NCI-H146 treated with DMSO at 0.1 percent for 48 hours (cell line): ENCODE data around the gene CCDC190.
"Not testable (repeated sequence)": the region's sequence is repeated elsewhere in the genome, so short reads cannot be mapped to it uniquely, and the experiment has no call there.

ENCODE experiments used
- DNase-seq: peaks from one replicate; lab custom pipeline; 2025; ENCODE audit not compliant: unreplicated experiment; lab: John Stamatoyannopoulos, UW

The CCDC190 gene

DNA sequence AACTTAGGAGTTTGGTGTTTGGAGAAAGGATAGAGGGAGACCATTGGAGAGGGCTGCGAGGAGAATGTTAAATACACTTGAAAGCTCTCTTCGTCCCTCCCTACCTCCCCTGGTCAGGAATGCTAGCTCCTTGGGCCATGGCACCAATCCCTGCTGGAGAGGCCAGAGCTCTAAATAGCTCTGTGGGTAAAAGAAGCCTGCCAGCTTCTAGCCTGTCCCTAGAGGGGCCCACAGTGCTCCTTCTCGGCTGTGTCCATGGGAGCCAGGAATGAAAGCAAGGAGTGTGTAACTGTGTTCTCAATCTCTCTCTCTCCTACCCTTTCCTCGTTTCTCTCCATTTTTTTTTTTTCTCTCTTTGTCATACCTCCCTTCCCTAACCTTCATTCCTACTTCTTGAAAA is at the start of gene CCDC190:
CCDC190 (minus strand) TSS at position 75 of the 400 bp plus-strand sequence. CDS start 1,529 bp downstream, outside the sequence.
- no peak for DNase-seq

DNA sequence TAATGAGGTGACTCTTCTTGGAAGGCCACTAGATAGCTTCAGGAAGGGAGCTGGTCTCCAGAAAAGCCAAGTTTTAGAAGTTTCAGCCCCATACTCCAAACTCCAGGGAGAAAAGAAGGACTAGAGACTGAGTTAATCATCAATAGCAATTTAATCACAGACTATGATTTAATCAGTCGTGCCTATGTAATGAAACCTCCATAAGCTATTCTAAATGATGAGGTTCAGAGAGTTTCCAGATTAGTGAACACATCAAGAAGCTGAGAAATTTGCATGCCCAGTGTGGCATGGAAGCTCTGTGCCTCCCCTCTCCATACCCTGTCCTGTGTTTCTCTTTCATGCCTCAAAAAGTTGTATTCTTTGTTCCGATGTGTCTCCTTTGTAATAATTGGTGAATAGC is 49.2 kb upstream of the CCDC190 start:
- DNase-seq, result no peak

- DNase-seq, result no peak
Measured at GRCh38 chr1:162908780-162909179, 47.8 kb upstream of the CCDC190 start.

DNA sequence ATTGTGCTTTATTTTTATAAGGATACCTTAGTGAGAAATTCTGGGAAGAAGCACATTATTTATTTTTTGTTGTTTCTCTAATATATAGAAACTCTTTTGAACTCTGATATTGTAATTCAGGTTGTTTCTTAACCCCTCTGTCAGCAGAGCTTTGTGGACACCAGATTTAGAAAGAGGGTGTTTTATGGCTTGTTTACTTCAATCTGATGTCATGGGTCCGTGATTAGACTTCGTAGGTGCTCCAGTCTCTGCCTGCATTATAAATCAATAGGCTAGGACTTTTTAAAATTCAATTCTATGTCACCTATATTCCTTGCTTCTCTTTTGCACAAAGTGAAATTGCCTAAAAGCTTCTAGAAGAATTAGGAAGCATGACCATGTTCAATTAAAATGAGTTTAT is 47.3 kb upstream of the CCDC190 start:
- no peak for DNase-seq

DNA sequence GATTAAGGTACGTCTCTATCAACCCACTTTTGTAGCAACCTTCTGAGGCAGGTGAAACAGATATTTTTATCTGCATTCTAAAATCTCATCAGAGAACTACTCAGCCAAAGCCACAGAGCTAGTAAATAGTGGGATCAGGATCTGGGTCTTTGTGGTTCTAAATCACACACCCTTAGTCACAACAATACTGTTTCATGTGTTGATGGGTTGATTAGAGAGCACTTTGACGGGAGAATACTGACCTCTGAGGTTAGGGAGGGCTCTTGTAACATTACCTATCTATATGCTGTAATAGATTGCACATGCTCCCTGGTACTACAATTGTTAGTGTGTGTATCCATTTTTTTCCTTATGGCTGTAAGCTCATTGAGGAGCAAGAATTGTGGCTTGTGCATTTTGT is 45.5 kb upstream of the CCDC190 start:
- no peak for DNase-seq

DNA sequence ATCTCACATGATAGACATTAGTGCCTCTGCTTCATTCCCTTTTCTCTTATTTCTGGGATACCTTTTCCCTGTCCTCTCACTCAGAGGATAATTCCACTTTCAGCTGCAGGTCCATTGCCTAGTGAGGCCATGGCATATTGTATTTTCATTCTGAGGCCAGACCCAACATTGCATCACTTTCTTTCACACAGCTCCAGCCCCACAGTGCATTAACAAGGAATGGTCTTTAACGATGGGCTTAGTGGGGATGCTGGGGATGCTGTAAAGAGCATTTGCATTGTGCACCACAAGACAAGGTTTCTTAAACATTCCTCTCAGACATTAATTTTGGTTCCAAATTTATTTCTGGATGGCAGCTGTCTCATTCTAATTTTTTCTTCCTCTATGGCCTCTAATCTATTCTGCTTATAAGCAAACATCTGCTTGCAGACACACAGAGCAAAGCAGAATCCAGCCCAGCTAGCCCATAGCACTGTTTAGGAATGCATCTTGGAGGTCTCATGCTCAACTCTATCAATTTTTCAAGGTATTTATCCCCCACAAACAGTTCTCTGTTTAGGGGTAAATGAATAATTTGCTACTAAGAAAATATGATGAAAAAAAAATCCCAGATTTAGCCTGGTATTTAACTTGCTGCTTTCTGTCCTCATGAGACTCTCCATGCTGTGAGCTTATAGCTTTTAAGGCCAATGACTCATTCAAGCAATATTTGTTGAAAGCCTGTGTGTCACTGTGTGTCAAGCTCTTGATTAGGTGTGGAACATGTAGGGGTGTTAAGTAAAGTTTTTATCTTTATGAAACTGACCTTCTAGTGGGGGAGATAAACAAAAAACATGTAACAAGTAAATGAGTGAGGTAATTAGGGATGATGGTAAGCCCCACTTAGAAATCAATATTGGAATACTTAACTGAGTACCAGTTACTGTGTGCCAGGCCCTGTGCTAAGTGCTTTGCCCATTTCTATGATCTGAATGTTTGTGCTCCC is 44.5 kb upstream of the CCDC190 start:
- DNase-seq, result peak; percentile 36

- no peak for DNase-seq
Measured at GRCh38 chr1:162904579-162904978, 43.6 kb upstream of the CCDC190 start.

- no peak for DNase-seq
Measured at GRCh38 chr1:162904023-162904422, 43.0 kb upstream of the CCDC190 start.

DNA sequence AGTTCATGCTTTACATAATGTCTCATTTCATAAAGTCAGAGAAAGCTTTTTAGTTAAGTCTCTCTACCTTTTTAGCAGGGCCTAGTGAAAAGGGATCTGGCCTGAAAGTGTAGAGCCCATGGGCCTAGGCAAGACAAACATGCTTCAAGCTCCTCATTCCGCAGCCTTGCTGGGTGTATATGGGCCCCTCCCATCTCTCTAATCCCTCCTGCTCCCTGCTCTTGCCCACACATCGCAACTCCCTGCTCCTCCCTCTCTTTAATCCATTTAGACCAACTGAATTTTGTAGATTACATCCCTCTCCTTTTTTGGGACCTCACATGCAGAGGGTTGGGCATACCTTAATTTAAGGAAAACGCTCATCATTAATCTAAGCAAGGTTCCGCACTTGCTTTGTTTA is 42.3 kb upstream of the CCDC190 start:
- no peak for DNase-seq

GRCh38 chr1:162902416-162902815 is 41.4 kb upstream of the CCDC190 start:
- no peak for DNase-seq

GRCh38 chr1:162901243-162901642 is 40.3 kb upstream of the CCDC190 start:
- DNase-seq, result no peak

DNA sequence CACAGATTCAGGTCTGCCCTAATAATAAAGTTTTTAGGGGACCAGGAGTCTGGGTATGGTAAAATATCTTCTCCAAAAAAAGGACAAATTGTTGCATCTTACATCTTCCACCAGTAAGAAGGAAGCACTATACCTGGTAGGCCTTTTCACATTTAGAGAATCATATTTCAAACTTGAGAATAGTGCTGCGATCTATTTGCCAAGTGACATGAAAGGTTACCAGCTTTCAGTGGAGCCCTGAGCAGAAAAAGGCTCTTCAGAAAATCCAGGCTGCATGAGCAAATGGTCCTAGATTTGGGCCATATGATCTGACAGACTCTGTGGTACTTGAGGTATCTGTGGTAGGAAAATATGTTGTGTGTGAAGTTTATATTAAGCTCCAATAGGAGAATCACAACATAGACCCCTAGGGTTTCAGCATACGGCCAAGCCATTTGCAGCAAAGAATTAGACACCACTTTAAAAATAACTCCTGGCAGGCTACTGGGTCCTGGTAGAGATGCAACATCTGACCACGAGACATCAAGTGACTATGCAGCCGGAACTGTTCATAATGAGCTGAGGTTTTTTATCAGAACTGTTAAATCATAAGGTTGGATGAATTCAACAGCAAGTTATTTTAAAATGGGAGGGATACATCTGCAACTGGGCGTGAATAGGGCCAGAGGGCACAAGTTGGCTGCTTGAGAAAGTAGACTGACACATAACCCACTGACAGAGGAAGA is 38.6 kb upstream of the CCDC190 start:
- DNase-seq, result no peak

DNA sequence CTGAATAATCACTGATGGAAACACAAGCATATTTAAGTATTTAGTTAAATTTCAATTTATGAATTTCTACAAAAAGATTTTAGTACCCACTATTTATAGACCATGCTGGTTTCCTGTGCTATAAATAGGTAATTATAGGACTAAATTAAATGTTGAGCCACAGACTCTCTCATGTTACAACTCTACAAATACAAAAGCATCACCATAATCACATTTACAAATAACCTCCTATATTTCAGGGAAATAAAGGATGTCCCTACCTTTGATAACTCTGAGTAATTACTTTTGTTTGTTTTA is 32.6 kb upstream of the CCDC190 start:
- DNase-seq, result no peak

DNA sequence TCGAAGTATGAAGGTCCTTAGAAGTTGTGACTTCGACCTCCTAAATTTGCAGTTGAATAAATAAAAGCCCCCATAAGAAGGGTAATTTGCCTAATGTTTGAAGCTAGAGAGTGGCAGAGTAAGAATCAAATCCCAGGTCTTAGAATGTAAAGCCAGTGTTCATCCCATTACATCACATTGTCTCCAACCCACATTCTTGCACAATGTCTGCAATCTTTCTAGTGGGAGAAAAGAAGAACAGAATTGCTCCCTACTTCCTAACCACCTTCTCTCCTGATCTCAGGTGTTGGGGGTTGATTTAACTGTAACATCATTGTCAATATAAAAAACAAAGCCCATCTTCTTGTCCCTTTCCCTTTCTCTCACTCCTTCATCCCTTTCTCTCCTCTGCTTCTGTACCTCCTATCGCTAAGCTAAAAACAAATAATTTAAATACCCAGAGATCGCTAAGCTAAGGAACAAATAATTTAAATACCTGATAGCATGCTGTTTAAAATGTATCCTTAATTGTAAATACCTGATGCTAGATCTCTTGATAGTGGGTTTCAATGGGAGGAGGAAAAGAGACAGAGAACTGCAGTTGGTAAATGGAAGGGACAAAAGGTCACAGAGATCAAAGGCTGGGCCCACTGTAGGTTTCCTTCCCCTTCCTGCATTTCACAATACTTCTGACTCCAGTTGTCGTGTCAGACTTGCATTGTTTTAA is 32.1 kb upstream of the CCDC190 start:
- DNase-seq, result no peak

DNA sequence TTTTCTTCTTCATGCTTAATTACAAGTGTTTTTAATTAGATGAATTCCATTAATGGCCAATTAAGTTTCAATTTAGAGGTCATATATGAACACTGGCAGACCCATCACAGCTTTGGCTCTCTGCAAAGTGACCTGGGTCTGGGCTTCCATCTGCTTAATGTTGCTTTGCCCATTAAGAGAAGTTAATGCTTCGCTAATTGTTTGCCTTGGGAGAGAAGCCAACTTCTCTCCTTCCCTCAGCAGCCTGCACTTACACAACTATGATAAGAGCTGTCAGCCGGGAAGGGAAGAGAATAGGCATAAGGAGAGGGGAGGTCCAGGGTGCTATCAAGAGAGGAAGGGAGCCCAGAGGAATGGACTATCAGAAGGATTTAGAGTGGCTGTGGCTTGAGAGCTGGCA is 29.0 kb upstream of the CCDC190 start:
- no peak for DNase-seq

GRCh38 chr1:162886705-162887104 is 25.7 kb upstream of the CCDC190 start:
- no peak for DNase-seq

DNA sequence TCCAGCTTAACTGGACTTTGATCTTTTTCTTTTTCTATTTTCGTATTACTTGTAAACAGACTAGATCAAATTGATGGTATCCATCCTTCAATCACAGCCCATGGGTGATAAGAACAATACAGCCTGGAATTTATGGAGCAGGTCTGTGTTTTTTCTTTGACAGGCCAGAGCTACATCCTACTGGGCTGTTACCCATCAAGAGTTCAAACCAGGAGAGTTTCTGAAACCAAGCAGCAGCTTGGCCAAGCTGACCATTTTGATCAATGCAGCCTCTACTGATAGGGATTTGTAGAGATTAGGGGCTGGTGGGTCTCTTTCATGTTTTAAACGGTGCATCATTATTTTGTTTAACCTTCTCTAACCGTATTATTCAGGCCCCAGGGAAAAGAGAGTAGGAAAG is 24.3 kb upstream of the CCDC190 start:
- no peak for DNase-seq

DNA sequence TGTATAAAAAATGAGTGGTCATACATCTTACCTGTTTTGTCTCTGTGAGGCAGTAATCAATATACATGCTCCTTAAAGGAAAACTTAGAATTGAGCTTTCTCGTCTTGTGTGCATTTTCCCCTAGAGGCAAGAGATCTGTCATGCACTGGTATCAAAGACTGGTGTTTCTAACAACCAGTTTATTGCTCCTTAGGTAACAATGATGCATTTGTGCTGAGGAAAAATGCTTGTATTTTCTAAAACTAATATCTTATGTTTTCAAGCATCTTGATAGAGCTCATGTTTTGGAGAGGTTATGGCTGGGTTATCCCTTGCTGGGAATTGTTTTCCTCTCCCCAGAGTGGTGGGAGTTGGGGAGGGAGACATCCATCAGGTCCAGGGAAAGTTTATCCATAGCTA is 23.9 kb upstream of the CCDC190 start:
- no peak for DNase-seq

DNA sequence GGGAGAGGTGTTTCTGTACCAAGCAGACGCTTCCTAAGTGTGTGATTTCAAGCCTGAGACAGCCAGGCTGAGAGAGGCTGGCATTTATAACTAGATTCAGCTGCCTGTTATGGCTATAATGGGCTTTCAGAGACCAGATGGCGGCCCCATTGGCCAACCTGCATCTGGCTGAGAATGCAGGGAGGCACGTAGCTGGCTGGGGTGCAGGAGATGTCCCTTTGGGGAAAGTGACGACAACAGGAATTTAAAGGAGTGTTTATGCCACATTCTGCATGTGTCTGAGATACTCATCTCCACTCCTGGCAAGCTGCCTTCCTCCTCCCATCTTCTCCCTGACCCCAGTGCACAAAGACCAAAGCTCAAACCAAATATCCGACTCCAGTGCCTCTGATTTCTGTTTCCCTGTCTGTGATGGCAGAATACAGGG is 21.3 kb upstream of the CCDC190 start:
- DNase-seq, result no peak

DNA sequence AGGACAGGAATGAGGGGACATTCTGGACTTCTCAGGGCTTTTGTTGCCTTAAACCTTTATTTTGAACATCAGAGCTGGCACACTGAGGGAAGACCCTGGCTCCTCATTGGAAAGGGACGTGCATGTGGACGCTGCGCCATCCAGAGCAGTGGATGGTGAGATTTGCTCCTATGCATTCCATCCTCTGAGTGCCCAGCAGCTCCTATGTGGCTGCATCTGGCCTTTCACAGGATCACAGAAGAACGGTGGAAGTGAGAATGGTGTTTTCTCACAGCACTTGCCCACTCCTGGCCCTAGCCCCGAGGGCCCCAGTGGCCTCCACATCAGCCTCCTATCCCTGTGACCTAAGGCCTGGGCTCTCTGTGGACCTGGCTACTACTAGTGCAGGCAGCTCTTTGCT is 20.6 kb upstream of the CCDC190 start:
- DNase-seq, result no peak

GRCh38 chr1:162880617-162881016 is 19.6 kb upstream of the CCDC190 start:
- not testable (repeated sequence) for DNase-seq
